ENCODE data around the gene GNAS. TPM values are rescaled to one million over a fixed set of nuclear protein-coding genes. Genes with fewer than 3 reads are reported as not detected.
A peak's percentile ranks its signal among the peaks of the same experiment; 100 is the strongest.

Gene GNAS
- total RNA-seq, 4 donors from 2014 or later, result 513 to 854 (median 781) TPM

DNA sequence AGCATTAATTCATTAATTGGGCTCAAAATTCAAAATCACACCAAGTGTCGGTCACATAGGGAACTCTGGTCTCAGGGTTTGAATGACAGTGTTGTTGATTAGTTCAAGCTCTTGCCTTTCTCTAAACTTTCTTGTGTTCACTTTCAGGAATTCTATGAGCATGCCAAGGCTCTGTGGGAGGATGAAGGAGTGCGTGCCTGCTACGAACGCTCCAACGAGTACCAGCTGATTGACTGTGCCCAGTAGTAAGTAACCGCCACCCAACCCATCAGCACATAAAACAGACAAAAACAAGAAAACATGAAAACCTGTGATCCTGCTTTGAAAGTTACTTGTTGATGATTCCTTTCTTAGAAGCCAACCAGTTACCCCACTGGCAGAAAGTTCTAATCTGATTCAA, 52.7 kb downstream of the GNAS start:
- Histone ChIP-seq H3K36me3 (peaks cover 0 to 55% of the 10 kb centered on the region in 2 donors), H3K27ac (peak overlapping the region; percentile 84 to 99 (median 96)), H3K4me3 (no peak overlapping the region), H3K4me1 (peaks cover 52 to 75% of the 10 kb centered on the region in 2 donors), H3K9me3 (no peaks in the 10 kb centered on the region), H3K27me3 (no peaks in the 10 kb centered on the region)
- intact Hi-C loops (cut with DNase I; ENCODE audit: low total_unique reads), result loop anchor here (5.0 to 10.0 kb wide), 2 partner anchors 127 to 1550 kb away; partner anchors contain the start of genes ATP5F1E and RAE1
- in situ Hi-C loops (cut with MboI; ENCODE audit: low sequenced_read_pairs in 4 of 4), result no loop called here
- TF ChIP-seq, protein P1, sequence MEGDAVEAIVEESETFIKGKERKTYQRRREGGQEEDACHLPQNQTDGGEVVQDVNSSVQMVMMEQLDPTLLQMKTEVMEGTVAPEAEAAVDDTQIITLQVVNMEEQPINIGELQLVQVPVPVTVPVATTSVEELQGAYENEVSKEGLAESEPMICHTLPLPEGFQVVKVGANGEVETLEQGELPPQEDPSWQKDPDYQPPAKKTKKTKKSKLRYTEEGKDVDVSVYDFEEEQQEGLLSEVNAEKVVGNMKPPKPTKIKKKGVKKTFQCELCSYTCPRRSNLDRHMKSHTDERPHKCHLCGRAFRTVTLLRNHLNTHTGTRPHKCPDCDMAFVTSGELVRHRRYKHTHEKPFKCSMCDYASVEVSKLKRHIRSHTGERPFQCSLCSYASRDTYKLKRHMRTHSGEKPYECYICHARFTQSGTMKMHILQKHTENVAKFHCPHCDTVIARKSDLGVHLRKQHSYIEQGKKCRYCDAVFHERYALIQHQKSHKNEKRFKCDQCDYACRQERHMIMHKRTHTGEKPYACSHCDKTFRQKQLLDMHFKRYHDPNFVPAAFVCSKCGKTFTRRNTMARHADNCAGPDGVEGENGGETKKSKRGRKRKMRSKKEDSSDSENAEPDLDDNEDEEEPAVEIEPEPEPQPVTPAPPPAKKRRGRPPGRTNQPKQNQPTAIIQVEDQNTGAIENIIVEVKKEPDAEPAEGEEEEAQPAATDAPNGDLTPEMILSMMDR (IDR thresholded peaks at IDR 0.05 in 4 of 5, conservative IDR thresholded peaks at IDR 0.05 in 1 of 5), result no peak
- TF ChIP-seq POLR2A (IDR thresholded peaks at IDR 0.05), result no peak
- DNase-seq (no peak), ATAC-seq (no peak)

DNA sequence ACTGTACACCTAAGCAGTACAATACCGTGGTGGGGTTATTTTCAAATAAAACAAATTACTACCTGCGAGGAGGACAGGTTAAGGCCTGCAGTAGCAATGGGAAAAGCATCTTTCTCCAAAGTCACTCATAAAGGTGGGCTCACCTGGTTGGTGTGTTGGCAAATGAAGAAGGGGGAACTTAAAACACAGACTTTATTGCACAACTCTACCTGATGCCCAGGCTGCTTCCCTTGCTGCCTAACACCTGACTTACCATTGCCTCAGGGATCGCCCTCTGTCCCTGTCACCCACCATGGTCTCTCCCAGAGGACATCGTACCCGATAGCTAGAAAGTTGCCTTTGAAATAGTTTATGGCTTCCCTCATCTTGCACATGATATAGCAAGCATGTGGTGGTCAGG, 53.6 kb downstream of the GNAS start:
- DNase-seq (no peak), ATAC-seq (no peak)
- Histone ChIP-seq H3K27me3 (no peaks in the 10 kb centered on the region), H3K9me3 (no peaks in the 10 kb centered on the region), H3K4me3 (no peak overlapping the region), H3K4me1 (peaks cover 43 to 66% of the 10 kb centered on the region in 2 donors), H3K36me3 (peaks cover 0 to 64% of the 10 kb centered on the region in 2 donors), H3K27ac (peak overlapping the region; percentile 84 to 99 (median 96))
- intact Hi-C loops (cut with DNase I; ENCODE audit: low total_unique reads), result loop anchor here (5.0 to 10.0 kb wide), 2 partner anchors 126 to 1551 kb away; partner anchors contain the start of genes ATP5F1E and RAE1
- TF ChIP-seq, protein P1 (IDR thresholded peaks at IDR 0.05 in 4 of 5, conservative IDR thresholded peaks at IDR 0.05 in 1 of 5), result no peak
- no peak for TF ChIP-seq POLR2A (IDR thresholded peaks at IDR 0.05)
- in situ Hi-C loops (cut with MboI; ENCODE audit: low sequenced_read_pairs in 4 of 4), result no loop called here

DNA sequence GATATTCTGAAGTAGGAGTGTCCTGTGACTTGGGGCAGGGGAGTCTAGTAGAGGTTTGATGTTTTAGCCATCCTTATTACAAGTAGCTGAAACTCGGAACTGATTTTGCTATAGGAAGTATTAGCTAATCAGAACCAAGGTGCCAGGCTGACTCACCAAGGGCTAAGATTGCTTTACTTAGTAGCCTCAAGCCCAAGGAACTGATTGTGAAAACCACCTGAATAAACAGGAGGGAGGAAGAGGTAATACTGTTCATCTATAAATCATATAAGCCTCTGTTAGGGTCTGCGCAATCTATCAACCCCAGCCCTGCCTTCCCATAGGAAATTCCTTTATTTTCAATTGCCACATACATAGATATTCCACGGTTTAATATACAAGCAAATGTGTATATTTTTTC, 54.4 kb downstream of the GNAS start:
- Histone ChIP-seq H3K27ac (peak overlapping the region; percentile 84 to 99 (median 96)), H3K4me1 (peaks cover 35 to 59% of the 10 kb centered on the region in 2 donors), H3K9me3 (no peaks in the 10 kb centered on the region), H3K27me3 (no peaks in the 10 kb centered on the region), H3K36me3 (peaks cover 0 to 70% of the 10 kb centered on the region in 2 donors), H3K4me3 (peak overlapping the region; percentile 32 to 40 (median 34))
- TF ChIP-seq, protein P1 (IDR thresholded peaks at IDR 0.05 in 4 of 5, conservative IDR thresholded peaks at IDR 0.05 in 1 of 5), result no peak
- TF ChIP-seq POLR2A (IDR thresholded peaks at IDR 0.05), result no peak
- in situ Hi-C loops (cut with MboI; ENCODE audit: low sequenced_read_pairs in 4 of 4), result no loop called here
- intact Hi-C loops (cut with DNase I; ENCODE audit: low total_unique reads), result loop anchor here (1.0 to 10.0 kb wide), 3 partner anchors 15 to 1552 kb away; partner anchors contain the start of genes ATP5F1E and RAE1
- DNase-seq (peak; percentile 58 to 76), ATAC-seq (peak; percentile 79 to 85)

DNA sequence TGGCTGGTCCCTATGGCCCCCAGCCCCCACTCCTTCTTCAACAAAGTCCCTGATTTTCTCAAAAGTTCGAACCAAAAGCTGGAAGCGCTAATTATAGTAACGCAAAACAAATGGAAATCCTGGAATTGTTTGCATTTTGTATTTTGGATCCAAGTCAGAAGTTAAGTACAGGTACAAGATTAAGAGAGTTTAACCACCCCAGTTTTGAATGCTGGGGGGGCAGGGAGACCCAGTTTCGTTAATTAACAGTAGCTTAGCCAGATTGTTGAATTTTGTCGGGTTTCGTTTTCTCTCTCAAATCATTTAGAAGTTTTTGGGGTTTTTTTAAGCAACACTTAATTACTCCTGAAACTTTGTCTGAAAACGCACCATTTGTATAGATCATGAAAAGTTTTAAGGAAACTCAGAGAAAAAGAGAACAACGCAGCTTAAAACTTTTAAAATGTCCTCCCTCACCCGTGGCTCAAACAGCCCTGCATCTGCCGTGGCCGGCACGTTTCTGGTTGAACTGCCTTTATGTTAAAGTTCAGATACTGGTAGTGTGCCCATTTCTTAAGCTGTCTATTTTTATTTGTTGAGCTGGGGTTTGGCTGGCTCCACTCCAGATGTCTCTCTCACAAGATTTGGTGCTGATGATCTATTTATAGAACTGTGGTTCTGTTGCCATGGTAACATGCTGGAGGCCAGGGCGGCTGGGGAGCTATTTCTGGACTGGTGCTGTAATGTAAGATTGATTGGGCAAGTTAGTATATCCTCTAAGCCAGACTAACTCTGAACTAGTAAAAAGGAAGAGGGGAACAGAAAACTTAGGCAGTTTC, 55.0 kb downstream of the GNAS start:
- Histone ChIP-seq H3K4me3 (peak overlapping the region; percentile 32 to 40 (median 34)), H3K27me3 (no peaks in the 10 kb centered on the region), H3K9me3 (no peaks in the 10 kb centered on the region), H3K27ac (peak overlapping the region; percentile 84 to 99 (median 96)), H3K36me3 (peaks cover 0 to 70% of the 10 kb centered on the region in 2 donors), H3K4me1 (peaks cover 30 to 54% of the 10 kb centered on the region in 2 donors)
- ATAC-seq (peak; percentile 95 to 96), DNase-seq (peak; percentile 96 to 98)
- in situ Hi-C loops (cut with MboI; ENCODE audit: low sequenced_read_pairs in 4 of 4) (no loop called here), intact Hi-C loops (cut with DNase I; ENCODE audit: low total_unique reads) (loop anchor here (1.0 to 10.0 kb wide), 4 partner anchors 15 to 1553 kb away; partner anchors contain the start of genes ATP5F1E, NELFCD and RAE1)
- TF ChIP-seq POLR2A (IDR thresholded peaks at IDR 0.05), result peak; percentile 56 to 77
- TF ChIP-seq, protein P1 (IDR thresholded peaks at IDR 0.05 in 4 of 5, conservative IDR thresholded peaks at IDR 0.05 in 1 of 5), result no peak
